GM23248 (cell line): Measurements from ENCODE around the gene USP53.

Experiments
- EZH2 ChIP-seq: fragments of 200-600 bp; sonication (generic); IDR thresholded peaks from 2 replicates; pipeline ENCODE4 v1.6.1; 2018; ENCODE audit warnings: antibody characterized with exemption, mild to moderate bottlenecking; ENCODE audit not compliant: insufficient read depth, poor library complexity, severe bottlenecking
- EZH2phosphoT487 ChIP-seq: fragments of 200-600 bp; sonication (generic); IDR thresholded peaks from 2 replicates; pipeline ENCODE4 v1.6.1; 2018; ENCODE audit warnings: antibody characterized with exemption, moderate library complexity, mild to moderate bottlenecking, low read depth; ENCODE audit not compliant: insufficient read depth

DNA sequence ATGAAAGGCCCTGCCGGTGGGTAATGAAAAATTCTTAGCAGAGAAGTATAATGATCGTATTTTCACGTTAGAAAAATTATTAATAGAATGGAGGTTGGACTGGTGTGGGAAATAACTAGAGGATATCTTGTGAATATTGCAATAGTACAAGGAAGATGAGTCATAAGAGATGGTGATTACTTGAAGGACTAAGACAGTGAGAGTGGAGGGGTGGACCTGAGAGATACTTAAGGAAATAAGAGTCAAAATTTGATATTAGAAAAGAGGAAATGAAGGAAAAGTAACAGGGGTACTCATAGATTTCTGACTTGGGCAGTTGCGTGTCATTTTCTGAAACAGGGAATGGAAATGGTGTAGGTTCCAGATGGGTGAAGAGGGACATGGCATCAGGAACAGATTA, 1.7 kb upstream of the USP53 start:
- TF ChIP-seq EZH2: no peak
- no peak for TF ChIP-seq EZH2phosphoT487
